Caco-2 (cell line): Measurements from ENCODE around the gene CEPT1. TPM values are rescaled to one million over a fixed set of nuclear protein-coding genes. Genes with fewer than 3 reads are reported as not detected.

ENCODE experiments used
- BruUV-seq: library from RNA; stranded (reverse); fragments of 400-500 nt; replicated peaks from 2 replicates; lab custom pipeline; 2021; lab: Mats Ljungman, UMichigan
- CTCF ChIA-PET: fragments of 300-600 bp; sonication (Branson Sonifier 250); formaldehyde crosslinking; loops from one replicate; lab custom pipeline; 2022; ENCODE audit warnings: antibody characterized with exemption; lab: Charles Lee
- POLR2A ChIA-PET: fragments of 300-600 bp; sonication (Branson Sonifier 250); formaldehyde crosslinking; loops from one replicate; lab custom pipeline; 2022; ENCODE audit warnings: antibody characterized with exemption; lab: Charles Lee
- DNase-seq, 2 experiments: peaks; one replicate each; pipeline versions ENCODE4 v3.0.0 to v3.0.0-alpha.2; 2020 to 2022
- H3K27me3 ChIP-seq: replicated peaks from 2 replicates; pipeline ENCODE4 v1.6.0; 2011; ENCODE audit warnings: low read length; ENCODE audit not compliant: control insufficient read depth, insufficient read depth
- H3K36me3 ChIP-seq: 2 replicates; pipeline ENCODE4 v1.5.1; 2011; ENCODE audit warnings: low read length; ENCODE audit not compliant: control insufficient read depth, insufficient read depth
- H3K4me1 ChIP-seq: fragments of 250-450 bp; sonication (Bioruptor Pico); 2 replicates; pipeline ENCODE4 v1.5.1; 2020; ENCODE audit warnings: mild to moderate bottlenecking
- H3K4me3 ChIP-seq: 2 replicates; pipeline ENCODE4 v1.5.1; 2011; ENCODE audit warnings: low read depth, mild to moderate bottlenecking, control low read depth, low read length
- H3K9me3 ChIP-seq: fragments of 250-450 bp; sonication (Bioruptor Pico); 2 replicates; pipeline ENCODE4 v1.5.1; 2020; ENCODE audit warnings: mild to moderate bottlenecking, moderate library complexity
- H3K27ac Mint-ChIP-seq: one replicate; pipeline ENCODE4 v1.8.0; 2022; ENCODE audit warnings: mixed read lengths; ENCODE audit not compliant: unreplicated experiment
- H3K27me3 Mint-ChIP-seq: one replicate; pipeline ENCODE4 v1.8.0; 2022; ENCODE audit warnings: mixed read lengths; ENCODE audit not compliant: insufficient read depth, unreplicated experiment
- H3K36me3 Mint-ChIP-seq: one replicate; pipeline ENCODE4 v1.8.0; 2022; ENCODE audit warnings: mild to moderate bottlenecking, mixed read lengths; ENCODE audit not compliant: insufficient read depth, unreplicated experiment
- H3K4me1 Mint-ChIP-seq: one replicate; pipeline ENCODE4 v1.8.0; 2022; ENCODE audit warnings: low read depth, mixed read lengths; ENCODE audit not compliant: unreplicated experiment
- H3K4me3 Mint-ChIP-seq: one replicate; pipeline ENCODE4 v1.8.0; 2022; ENCODE audit warnings: mild to moderate bottlenecking, moderate library complexity, mixed read lengths; ENCODE audit not compliant: unreplicated experiment
- H3K9me3 Mint-ChIP-seq: one replicate; pipeline ENCODE4 v1.8.0; 2022; ENCODE audit warnings: mixed read lengths; ENCODE audit not compliant: unreplicated experiment
- intact Hi-C: fragments of 100-400 bp; cut with micrococcal nuclease; formaldehyde crosslinking; loops from one replicate; pipeline ENCODE4 v1.10.0; 2022; ENCODE audit not compliant: unreplicated experiment
- total RNA-seq: library from RNA; stranded (reverse); gene quantifications from 2 replicates; pipeline ENCODE4 v1.2.3, GENCODE V29; 2022
- TF ChIP-seq, protein P1 (sequence below), 2 experiments: fragments of 200-600 bp in 1 of 2; IDR thresholded peaks; 1 replicate in 1 of 2; 2 replicates in 1 of 2; pipeline versions ENCODE4 v1.5.1 to v1.8.0; 2011 to 2022; ENCODE audit warnings: antibody characterized with exemption in 1 of 2, control low read depth in 1 of 2, inconsistent platforms in 1 of 2, low read depth in 1 of 2, low read length in 1 of 2, mild to moderate bottlenecking in 1 of 2, moderate library complexity in 1 of 2; ENCODE audit not compliant: insufficient read depth in 1 of 2, severe bottlenecking in 1 of 2, unreplicated experiment in 1 of 2

The CEPT1 gene
- total RNA-seq, 1 experiment from 2014 or later, result 17.3 TPM

DNA sequence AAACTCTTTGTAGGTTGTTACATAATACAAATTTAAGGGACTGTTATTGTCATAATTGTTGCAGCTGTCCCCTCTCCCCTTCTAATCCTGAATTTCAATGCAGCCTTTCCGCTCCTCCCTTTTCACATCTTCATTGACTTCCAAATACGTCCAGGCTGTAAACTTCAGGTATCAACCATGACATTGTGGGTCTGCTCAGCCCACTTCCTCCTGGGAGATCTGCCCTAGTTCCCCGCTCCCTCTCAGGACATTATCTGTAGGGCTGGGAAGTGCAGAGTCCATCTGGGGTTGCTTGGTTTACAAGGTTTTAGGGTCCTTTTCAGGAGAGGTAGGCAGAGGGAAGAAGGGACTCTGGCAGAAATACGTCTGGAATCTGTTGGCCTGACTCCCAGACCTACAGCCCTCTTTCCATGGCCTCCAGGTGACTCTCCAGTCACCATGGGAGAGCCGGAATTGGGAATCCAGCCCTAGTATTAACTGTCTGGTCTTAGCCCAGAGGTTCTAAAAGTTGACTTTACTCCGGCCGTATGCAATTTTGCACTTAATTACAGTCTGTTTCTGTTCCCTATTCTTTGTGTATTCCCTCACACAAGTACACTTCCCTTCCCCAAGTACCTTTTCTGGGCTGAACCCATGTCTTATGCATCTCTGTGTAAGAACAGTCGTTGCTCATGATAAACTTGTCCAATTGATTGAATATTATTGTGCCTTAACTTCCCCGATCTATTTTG is 65.1 kb downstream of the CEPT1 start:
- BruUV-seq, result no TSS peak
- Histone ChIP-seq H3K36me3 (no peaks in the 10 kb centered on the region), H3K4me3 (peak overlapping the region; percentile 54), H3K9me3 (no peaks in the 10 kb centered on the region), H3K4me1 (peaks cover 34% of the 10 kb centered on the region), H3K27me3 (no peaks in the 10 kb centered on the region)
- ChIA-PET CTCF (interaction anchor here (1.7 kb wide), 1 partner anchor 10 kb away, joined by 7 read pairs; no protein-coding TSS in a partner anchor), POLR2A (no interaction called here)
- H3K9me3 Mint-ChIP-seq, result no peaks in the 10 kb centered on the region
- H3K4me3 Mint-ChIP-seq, result peak overlapping the region; percentile 77
- TF ChIP-seq, protein P1, sequence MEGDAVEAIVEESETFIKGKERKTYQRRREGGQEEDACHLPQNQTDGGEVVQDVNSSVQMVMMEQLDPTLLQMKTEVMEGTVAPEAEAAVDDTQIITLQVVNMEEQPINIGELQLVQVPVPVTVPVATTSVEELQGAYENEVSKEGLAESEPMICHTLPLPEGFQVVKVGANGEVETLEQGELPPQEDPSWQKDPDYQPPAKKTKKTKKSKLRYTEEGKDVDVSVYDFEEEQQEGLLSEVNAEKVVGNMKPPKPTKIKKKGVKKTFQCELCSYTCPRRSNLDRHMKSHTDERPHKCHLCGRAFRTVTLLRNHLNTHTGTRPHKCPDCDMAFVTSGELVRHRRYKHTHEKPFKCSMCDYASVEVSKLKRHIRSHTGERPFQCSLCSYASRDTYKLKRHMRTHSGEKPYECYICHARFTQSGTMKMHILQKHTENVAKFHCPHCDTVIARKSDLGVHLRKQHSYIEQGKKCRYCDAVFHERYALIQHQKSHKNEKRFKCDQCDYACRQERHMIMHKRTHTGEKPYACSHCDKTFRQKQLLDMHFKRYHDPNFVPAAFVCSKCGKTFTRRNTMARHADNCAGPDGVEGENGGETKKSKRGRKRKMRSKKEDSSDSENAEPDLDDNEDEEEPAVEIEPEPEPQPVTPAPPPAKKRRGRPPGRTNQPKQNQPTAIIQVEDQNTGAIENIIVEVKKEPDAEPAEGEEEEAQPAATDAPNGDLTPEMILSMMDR (IDR thresholded peaks at IDR 0.05; ENCODE audit: insufficient read depth in 1 of 2, low read depth in 1 of 2, low read length in 1 of 2, severe bottlenecking in 1 of 2, unreplicated experiment in 1 of 2), result no peak
- no peaks in the 10 kb centered on the region for H3K27me3 Mint-ChIP-seq
- peaks cover 14% of the 10 kb centered on the region for H3K4me1 Mint-ChIP-seq
- H3K36me3 Mint-ChIP-seq, result no peaks in the 10 kb centered on the region
- no peak for DNase-seq
- peak overlapping the region; percentile 49 for H3K27ac Mint-ChIP-seq
- intact Hi-C loops, result loop anchor here (5.0 kb wide), 3 partner anchors 43 to 127 kb away; partner anchors contain the start of genes CEPT1 and DRAM2

DNA sequence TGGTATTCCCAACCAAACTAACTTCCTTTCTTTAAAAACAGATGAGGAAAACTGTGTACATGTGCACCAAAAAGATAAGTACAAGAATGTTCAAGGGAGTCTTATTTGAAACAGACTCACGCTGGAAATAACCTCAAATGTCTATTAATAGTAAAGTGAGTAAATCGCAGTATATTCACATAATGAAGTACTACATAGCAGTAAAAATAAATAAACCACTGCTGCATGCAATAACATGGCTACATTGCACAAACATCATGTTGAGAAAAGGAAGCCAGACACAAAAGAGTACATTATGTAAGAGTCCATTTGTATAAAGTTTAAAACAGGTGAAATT is 65.7 kb downstream of the CEPT1 start:
- Mint-ChIP-seq H3K4me3 (no peak overlapping the region), H3K4me1 (peaks cover 14% of the 10 kb centered on the region), H3K9me3 (no peaks in the 10 kb centered on the region), H3K27ac (no peak overlapping the region), H3K27me3 (no peaks in the 10 kb centered on the region), H3K36me3 (no peaks in the 10 kb centered on the region)
- ChIA-PET CTCF (no interaction called here), POLR2A (no interaction called here)
- Histone ChIP-seq H3K4me3 (no peak overlapping the region), H3K27me3 (no peaks in the 10 kb centered on the region), H3K4me1 (peaks cover 34% of the 10 kb centered on the region), H3K9me3 (no peaks in the 10 kb centered on the region), H3K36me3 (no peaks in the 10 kb centered on the region)
- BruUV-seq, result no TSS peak
- intact Hi-C loops, result no loop called here
- TF ChIP-seq, protein P1 (IDR thresholded peaks at IDR 0.05; ENCODE audit: insufficient read depth in 1 of 2, low read depth in 1 of 2, low read length in 1 of 2, severe bottlenecking in 1 of 2, unreplicated experiment in 1 of 2), result no peak
- no peak for DNase-seq

GRCh38 chr1:111208921-111209320 is 68.9 kb downstream of the CEPT1 start:
- ChIA-PET POLR2A (no interaction called here), CTCF (no interaction called here)
- Mint-ChIP-seq H3K36me3 (no peaks in the 10 kb centered on the region), H3K27ac (no peak overlapping the region), H3K4me3 (no peak overlapping the region), H3K9me3 (no peaks in the 10 kb centered on the region), H3K4me1 (peaks cover 25% of the 10 kb centered on the region), H3K27me3 (no peaks in the 10 kb centered on the region)
- Histone ChIP-seq H3K27me3 (no peaks in the 10 kb centered on the region), H3K4me3 (no peak overlapping the region), H3K4me1 (peaks cover 10% of the 10 kb centered on the region), H3K36me3 (no peaks in the 10 kb centered on the region), H3K9me3 (no peaks in the 10 kb centered on the region)
- TF ChIP-seq, protein P1 (IDR thresholded peaks at IDR 0.05; ENCODE audit: insufficient read depth in 1 of 2, low read depth in 1 of 2, low read length in 1 of 2, severe bottlenecking in 1 of 2, unreplicated experiment in 1 of 2), result no peak
- no TSS peak for BruUV-seq
- no peak for DNase-seq
- intact Hi-C loops, result no loop called here
